ENCODE measurements around the gene ZDHHC3.
"Not testable (repeated sequence)": the region's sequence is repeated elsewhere in the genome, so short reads cannot be mapped to it uniquely, and the experiment has no call there.

The ZDHHC3 gene

GRCh38 chr3:44962621-44963393, 13.2 kb downstream of the ZDHHC3 start:
- DNase-seq: no peak

- DNase-seq: no peak
Measured at GRCh38 chr3:44961888-44962287, 14.1 kb downstream of the ZDHHC3 start.

GRCh38 chr3:44960387-44961026, 15.5 kb downstream of the ZDHHC3 start:
- no peak for DNase-seq

GRCh38 chr3:44958386-44958785, 17.6 kb downstream of the ZDHHC3 start:
- no peak for DNase-seq

GRCh38 chr3:44957986-44958385, 18.0 kb downstream of the ZDHHC3 start:
- DNase-seq: no peak

- DNase-seq: no peak
Measured at GRCh38 chr3:44955917-44956316, 20.1 kb downstream of the ZDHHC3 start.

GRCh38 chr3:44954962-44955361, 21.0 kb downstream of the ZDHHC3 start:
- no peak for DNase-seq

GRCh38 chr3:44954304-44954703, 21.7 kb downstream of the ZDHHC3 start:
- no peak for DNase-seq

GRCh38 chr3:44952689-44953088, 23.3 kb downstream of the ZDHHC3 start:
- DNase-seq: no peak

- DNase-seq: no peak
Measured at GRCh38 chr3:44950275-44950734, 25.7 kb downstream of the ZDHHC3 start.

- not testable (repeated sequence) for DNase-seq
Measured at GRCh38 chr3:44949770-44950169, 26.2 kb downstream of the ZDHHC3 start.

GRCh38 chr3:44948239-44948638, 27.7 kb downstream of the ZDHHC3 start:
- no peak for DNase-seq

- DNase-seq: no peak
Measured at GRCh38 chr3:44942202-44942921, 33.6 kb downstream of the ZDHHC3 start.

GRCh38 chr3:44939581-44940036, 36.4 kb downstream of the ZDHHC3 start:
- no peak for DNase-seq

GRCh38 chr3:44932986-44933944, 42.7 kb downstream of the ZDHHC3 start:
- DNase-seq: no peak

- no peak for DNase-seq
Measured at GRCh38 chr3:44932271-44932670, 43.7 kb downstream of the ZDHHC3 start.

- no peak for DNase-seq
Measured at GRCh38 chr3:44931791-44932190, 44.2 kb downstream of the ZDHHC3 start.

- DNase-seq: no peak
Measured at GRCh38 chr3:44930911-44931310, 45.1 kb downstream of the ZDHHC3 start.

- no peak for DNase-seq
Measured at GRCh38 chr3:44929782-44930181, 46.2 kb downstream of the ZDHHC3 start.

GRCh38 chr3:44927371-44927770, 48.6 kb downstream of the ZDHHC3 start:
- no peak for DNase-seq

GRCh38 chr3:44926921-44927320, 49.1 kb downstream of the ZDHHC3 start:
- DNase-seq: no peak

- no peak for DNase-seq
Measured at GRCh38 chr3:44926172-44926571, 49.8 kb downstream of the ZDHHC3 start.
